Fibroblast of lung (primary cell): ENCODE results near the gene AGAP1. TPM values are rescaled to one million over a fixed set of nuclear protein-coding genes. Genes with fewer than 3 reads are reported as not detected.

Experiments used
- DNase-seq, 2 donors: peaks; one replicate each; pipeline versions ENCODE4 v3.0.0 to v3.0.0-alpha.2; 2010; ENCODE audit warnings: low read depth in 2 of 2
- H2AFZ ChIP-seq: 2 replicates; pipeline ENCODE4 v1.5.1; 2012; ENCODE audit warnings: low read length, control low read depth, inconsistent platforms
- H3K27ac ChIP-seq: 2 replicates; pipeline ENCODE4 v1.5.1; 2011; ENCODE audit warnings: low read length, control low read depth; ENCODE audit not compliant: insufficient read depth
- H3K27me3 ChIP-seq: 2 replicates; pipeline ENCODE4 v1.5.1; 2011; ENCODE audit warnings: mild to moderate bottlenecking, low read length; ENCODE audit not compliant: control insufficient read depth, insufficient read depth
- H3K36me3 ChIP-seq: 2 replicates; pipeline ENCODE4 v1.5.1; 2011; ENCODE audit warnings: low read length; ENCODE audit not compliant: control insufficient read depth, insufficient read depth
- H3K4me1 ChIP-seq: 2 replicates; pipeline ENCODE4 v1.5.1; 2011; ENCODE audit warnings: low read length; ENCODE audit not compliant: control insufficient read depth, insufficient read depth; ENCODE audit errors: extremely low read depth
- H3K4me2 ChIP-seq: 2 replicates; pipeline ENCODE4 v1.5.1; 2011; ENCODE audit warnings: low read length, control low read depth; ENCODE audit not compliant: insufficient read depth; ENCODE audit errors: extremely low read depth
- H3K4me3 ChIP-seq, 4 experiments: fragments of 200-600 bp in 1 of 4; sonication (generic) in 1 of 4; replicated peaks in 1 of 4; 2 replicates each; pipeline ENCODE4 v1.5.1; 2011 to 2016; ENCODE audit warnings: low read length in 4 of 4, low read depth in 3 of 4, mild to moderate bottlenecking in 3 of 4, control low read depth in 2 of 4, inconsistent platforms in 1 of 4, mixed read lengths in 1 of 4; ENCODE audit not compliant: insufficient read depth in 1 of 4; ENCODE audit errors: control extremely low read depth in 1 of 4
- H3K79me2 ChIP-seq: 2 replicates; pipeline ENCODE4 v1.5.1; 2012; ENCODE audit warnings: mild to moderate bottlenecking, low read length, inconsistent platforms; ENCODE audit not compliant: control insufficient read depth, insufficient read depth
- H3K9ac ChIP-seq: 2 replicates; pipeline ENCODE4 v1.5.1; 2011; ENCODE audit warnings: mild to moderate bottlenecking, low read length, control low read depth; ENCODE audit not compliant: insufficient read depth
- H3K9me3 ChIP-seq: 2 replicates; pipeline ENCODE4 v1.5.1; 2012; ENCODE audit warnings: low read depth, low read length; ENCODE audit not compliant: control insufficient read depth, insufficient read depth
- H4K20me1 ChIP-seq: 2 replicates; pipeline ENCODE4 v1.5.1; 2011; ENCODE audit warnings: low read length; ENCODE audit not compliant: control insufficient read depth, insufficient read depth; ENCODE audit errors: extremely low read depth
- EZH2 ChIP-seq: IDR thresholded peaks from 2 replicates; pipeline ENCODE4 v1.5.1; 2012; ENCODE audit warnings: low read length, control low read depth, mild to moderate bottlenecking; ENCODE audit errors: missing control alignments
- polyA plus RNA-seq, 2 donors: library from polyadenylated mRNA; depleted of rRNA in 1 of 2; stranded (reverse) in 1 of 2; unstranded in 1 of 2; fragments of >200 nt; gene quantifications; 2 replicates each; pipeline ENCODE4 v1.2.1, GENCODE V29; 2011 to 2012; ENCODE audit warnings: missing spikeins in 1 of 2
- total RNA-seq: library from RNA; depleted of rRNA; stranded (reverse); fragments of >200 nt; gene quantifications from 2 replicates; pipeline ENCODE4 v1.2.1, GENCODE V29; 2014
- TF ChIP-seq, protein P1 (sequence below), 2 donors: IDR thresholded peaks in 1 of 2; conservative IDR thresholded peaks in 1 of 2; 1 replicate in 1 of 2; 2 replicates in 1 of 2; pipeline ENCODE4 v1.5.1; 2011 to 2012; ENCODE audit warnings: low read length in 2 of 2, control low read depth in 1 of 2, inconsistent platforms in 1 of 2, low read depth in 1 of 2, mild to moderate bottlenecking in 1 of 2

AGAP1 gene
- total and polyA plus RNA-seq, 2 donors (not counting 1 experiment from before 2014, with no cell fraction given): 10.6 to 14.0 TPM

DNA sequence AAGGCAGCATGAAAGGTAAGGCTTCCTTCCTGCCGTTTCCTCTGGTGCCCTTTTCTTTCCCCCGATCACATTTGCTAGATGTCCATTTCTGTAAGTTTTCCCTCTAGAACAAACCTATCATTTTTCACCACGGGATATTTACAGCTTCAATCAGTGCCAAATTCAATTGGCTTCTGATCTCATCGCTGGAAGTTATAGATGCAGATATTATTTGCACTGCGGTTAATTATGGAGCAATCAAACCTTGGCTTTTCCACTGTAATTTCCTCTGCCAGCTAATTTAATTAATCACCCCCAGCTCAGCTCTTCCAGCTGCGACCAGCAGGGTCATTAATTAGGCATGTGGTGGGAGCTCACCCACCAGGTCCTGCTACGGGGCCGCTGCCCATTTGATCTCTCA lies 588.2 kb downstream of the AGAP1 start:
- H3K9me3 ChIP-seq: no peaks in the 10 kb centered on the region
- no peak overlapping the region for H3K27ac ChIP-seq
- no peaks in the 10 kb centered on the region for H3K4me1 ChIP-seq
- H2AFZ ChIP-seq: no peak overlapping the region
- no peaks in the 10 kb centered on the region for H3K36me3 ChIP-seq
- H3K4me2 ChIP-seq: no peak overlapping the region
- no peak overlapping the region for H3K9ac ChIP-seq
- no peaks in the 10 kb centered on the region for H3K27me3 ChIP-seq
- DNase-seq: no peak
- H3K4me3 ChIP-seq: no peak overlapping the region
- no peaks in the 10 kb centered on the region for H4K20me1 ChIP-seq
- no peaks in the 10 kb centered on the region for H3K79me2 ChIP-seq
- TF ChIP-seq EZH2: no peak
- TF ChIP-seq, protein P1, sequence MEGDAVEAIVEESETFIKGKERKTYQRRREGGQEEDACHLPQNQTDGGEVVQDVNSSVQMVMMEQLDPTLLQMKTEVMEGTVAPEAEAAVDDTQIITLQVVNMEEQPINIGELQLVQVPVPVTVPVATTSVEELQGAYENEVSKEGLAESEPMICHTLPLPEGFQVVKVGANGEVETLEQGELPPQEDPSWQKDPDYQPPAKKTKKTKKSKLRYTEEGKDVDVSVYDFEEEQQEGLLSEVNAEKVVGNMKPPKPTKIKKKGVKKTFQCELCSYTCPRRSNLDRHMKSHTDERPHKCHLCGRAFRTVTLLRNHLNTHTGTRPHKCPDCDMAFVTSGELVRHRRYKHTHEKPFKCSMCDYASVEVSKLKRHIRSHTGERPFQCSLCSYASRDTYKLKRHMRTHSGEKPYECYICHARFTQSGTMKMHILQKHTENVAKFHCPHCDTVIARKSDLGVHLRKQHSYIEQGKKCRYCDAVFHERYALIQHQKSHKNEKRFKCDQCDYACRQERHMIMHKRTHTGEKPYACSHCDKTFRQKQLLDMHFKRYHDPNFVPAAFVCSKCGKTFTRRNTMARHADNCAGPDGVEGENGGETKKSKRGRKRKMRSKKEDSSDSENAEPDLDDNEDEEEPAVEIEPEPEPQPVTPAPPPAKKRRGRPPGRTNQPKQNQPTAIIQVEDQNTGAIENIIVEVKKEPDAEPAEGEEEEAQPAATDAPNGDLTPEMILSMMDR (conservative IDR thresholded peaks at IDR 0.05 in 1 of 2, IDR thresholded peaks at IDR 0.05 in 1 of 2; ENCODE audit: low read depth in 1 of 2, low read length in 2 of 2): no peak

DNA sequence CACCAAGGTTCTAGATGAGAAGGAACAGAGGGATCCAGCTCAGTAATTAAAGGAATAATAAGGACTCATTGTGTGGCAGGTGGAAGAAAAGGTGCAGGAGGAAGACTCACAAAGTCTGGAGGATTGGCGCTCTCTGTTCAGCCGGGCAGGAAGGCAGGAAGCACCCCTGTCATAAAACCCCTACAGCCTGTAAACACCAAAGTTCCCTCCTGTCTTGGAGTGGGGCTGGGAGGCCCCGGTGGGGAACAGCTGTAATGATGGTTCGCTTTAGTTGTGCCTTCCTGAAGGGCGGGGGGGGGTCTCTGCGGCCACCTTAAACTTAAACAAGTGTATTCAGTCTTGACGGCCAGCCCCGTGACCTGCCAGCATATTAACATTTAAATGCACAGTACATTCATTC lies 590.1 kb downstream of the AGAP1 start:
- no peak overlapping the region for H2AFZ ChIP-seq
- no peak overlapping the region for H3K4me2 ChIP-seq
- H3K79me2 ChIP-seq: no peaks in the 10 kb centered on the region
- H3K4me3 ChIP-seq: no peak overlapping the region
- H4K20me1 ChIP-seq: no peaks in the 10 kb centered on the region
- no peaks in the 10 kb centered on the region for H3K36me3 ChIP-seq
- no peaks in the 10 kb centered on the region for H3K4me1 ChIP-seq
- no peak for TF ChIP-seq EZH2
- TF ChIP-seq, protein P1 (conservative IDR thresholded peaks at IDR 0.05 in 1 of 2, IDR thresholded peaks at IDR 0.05 in 1 of 2; ENCODE audit: low read depth in 1 of 2, low read length in 2 of 2): no peak
- no peaks in the 10 kb centered on the region for H3K27me3 ChIP-seq
- DNase-seq: no peak
- H3K9ac ChIP-seq: no peak overlapping the region
- H3K27ac ChIP-seq: no peak overlapping the region
- no peaks in the 10 kb centered on the region for H3K9me3 ChIP-seq

DNA sequence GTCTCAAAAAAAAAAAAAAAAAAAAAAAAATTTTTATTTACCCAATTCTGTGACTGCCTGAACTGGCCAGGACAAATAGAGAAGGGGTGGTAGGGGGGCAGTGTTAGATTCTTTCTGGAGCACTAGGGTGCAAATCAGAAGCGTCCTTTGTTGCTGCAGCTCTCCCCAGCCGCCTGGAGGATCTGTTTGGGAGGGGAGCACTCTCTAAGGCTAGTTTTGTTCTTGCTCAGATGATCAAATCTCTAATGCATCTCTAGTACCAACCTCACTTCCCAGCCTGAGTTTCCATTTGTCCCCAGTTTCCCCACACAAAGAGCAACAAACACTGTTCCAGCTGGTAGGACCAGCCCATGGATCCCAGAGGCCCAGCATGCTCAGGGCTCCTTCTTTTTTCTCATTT lies 591.4 kb downstream of the AGAP1 start:
- DNase-seq: no peak
- Histone ChIP-seq H3K27ac (no peak overlapping the region), H4K20me1 (no peaks in the 10 kb centered on the region)

More for the DNA sequence above, 591.4 kb downstream of the AGAP1 start:
- Histone ChIP-seq H3K27me3 (no peaks in the 10 kb centered on the region), H3K4me2 (no peak overlapping the region), H3K9me3 (no peaks in the 10 kb centered on the region), H2AFZ (no peak overlapping the region), H3K9ac (no peak overlapping the region), H3K4me1 (no peaks in the 10 kb centered on the region), H3K4me3 (no peak overlapping the region), H3K36me3 (no peaks in the 10 kb centered on the region), H3K79me2 (no peaks in the 10 kb centered on the region)
- TF ChIP-seq EZH2: no peak
- TF ChIP-seq, protein P1 (conservative IDR thresholded peaks at IDR 0.05 in 1 of 2, IDR thresholded peaks at IDR 0.05 in 1 of 2; ENCODE audit: low read depth in 1 of 2, low read length in 2 of 2): no peak
